HG03457 (cell line): Measurements from ENCODE around the gene CACTIN.
"Not testable (repeated sequence)": the region's sequence is repeated elsewhere in the genome, so short reads cannot be mapped to it uniquely, and the experiment has no call there.

Experiments used
- ATAC-seq: cut with Tn5 transposase; IDR thresholded peaks from one replicate; pipeline ENCODE4 v1.9.1; 2021; ENCODE audit warnings: moderate number of reproducible peaks; ENCODE audit not compliant: unreplicated experiment

The CACTIN gene

DNA sequence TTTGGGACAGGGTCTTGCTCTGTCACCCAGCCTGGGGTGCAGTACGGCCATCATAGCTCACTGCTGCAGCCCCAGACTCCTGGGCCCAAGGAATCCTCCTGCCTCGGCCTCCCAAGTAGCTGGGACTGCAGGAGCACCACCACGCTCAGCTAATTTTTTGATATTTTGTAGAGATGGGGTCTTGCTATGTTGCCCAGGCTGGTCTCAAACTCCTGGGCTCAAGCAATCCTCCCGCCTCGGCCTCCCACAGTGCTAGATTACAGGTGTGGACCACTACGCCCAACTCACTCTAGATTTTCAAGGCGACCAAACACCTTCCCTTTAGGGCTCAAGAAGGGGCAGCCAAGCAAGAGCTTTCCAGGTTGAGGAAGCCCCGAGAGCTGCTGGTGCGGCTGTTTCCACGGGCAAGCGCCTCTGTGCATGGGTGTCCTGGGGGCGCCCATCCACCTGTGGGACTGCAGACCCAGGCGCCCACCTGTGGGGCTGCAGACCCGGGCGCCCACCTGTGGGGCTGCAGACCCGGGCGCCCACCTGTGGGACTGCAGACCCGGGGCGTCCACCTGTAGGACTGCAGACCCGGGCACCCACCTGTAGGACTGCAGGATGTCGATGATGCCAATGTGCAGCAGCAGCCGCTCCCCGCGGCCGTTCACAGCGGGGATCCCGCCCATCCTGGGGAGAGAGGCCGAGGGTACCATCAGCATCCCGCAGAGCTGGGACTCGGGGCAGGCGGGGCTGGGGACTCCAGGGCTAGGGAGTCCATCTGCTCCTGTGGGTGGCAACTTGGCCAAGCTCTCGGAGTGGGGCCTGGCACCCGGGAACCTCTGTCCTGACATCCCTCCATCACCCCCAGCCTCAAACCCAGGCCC lies 21.7 kb upstream of the CACTIN start:
- ATAC-seq = no peak

DNA sequence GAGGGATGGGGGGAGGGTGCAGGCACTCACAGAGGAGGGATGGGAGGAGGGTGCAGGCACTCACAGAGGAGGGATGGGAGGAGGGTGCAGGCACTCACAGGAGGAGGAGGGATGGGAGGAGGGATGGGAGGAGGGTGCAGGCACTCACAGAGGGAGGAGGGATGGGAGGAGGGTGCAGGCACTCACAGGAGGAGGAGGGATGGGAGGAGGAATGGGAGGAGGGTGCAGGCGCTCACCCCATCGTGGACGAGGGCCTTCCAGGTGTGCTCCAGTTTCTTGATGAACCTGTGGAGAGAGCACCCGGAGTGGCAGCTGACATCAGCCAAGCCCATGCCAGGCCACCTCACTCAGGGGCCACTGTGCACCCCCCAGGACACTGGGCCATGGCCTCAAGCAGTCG lies 20.5 kb upstream of the CACTIN start:
- not testable (repeated sequence) for ATAC-seq

DNA sequence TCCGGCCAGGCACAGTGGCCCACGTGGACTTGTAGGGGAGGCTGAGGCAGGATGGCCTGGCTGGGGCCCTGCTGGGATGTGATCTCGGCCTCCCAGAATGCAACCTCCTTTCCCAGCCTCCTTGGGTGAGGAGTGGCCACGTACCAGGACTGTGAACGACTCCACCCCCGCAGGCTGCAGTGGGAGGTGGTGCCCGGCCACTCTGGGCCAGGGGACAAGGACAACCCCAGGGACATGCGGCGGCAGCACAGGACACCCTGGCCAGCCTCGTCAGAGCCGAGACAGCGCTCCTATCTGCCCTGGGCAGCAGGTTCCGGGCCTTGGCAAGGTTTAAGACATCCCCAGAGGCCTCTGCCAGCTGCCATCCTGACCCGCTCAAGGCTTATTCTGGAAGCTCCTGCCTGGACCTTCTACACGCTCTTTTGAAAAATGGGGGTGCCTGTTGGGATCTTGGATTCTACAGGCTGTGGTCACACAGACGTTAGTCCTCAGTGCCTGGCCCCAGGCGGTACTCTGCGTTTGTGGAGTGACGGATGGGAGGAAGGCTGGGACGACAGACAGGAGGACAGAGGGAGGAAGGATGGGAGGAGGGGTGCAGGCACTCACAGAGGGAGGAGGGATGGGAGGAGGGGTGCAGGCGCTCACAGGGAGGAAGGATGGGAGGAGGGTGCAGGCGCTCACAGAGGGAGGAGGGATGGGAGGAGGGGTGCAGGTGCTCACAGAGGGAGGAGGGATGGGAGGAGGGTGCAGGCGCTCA lies 19.9 kb upstream of the CACTIN start:
- no peak for ATAC-seq

DNA sequence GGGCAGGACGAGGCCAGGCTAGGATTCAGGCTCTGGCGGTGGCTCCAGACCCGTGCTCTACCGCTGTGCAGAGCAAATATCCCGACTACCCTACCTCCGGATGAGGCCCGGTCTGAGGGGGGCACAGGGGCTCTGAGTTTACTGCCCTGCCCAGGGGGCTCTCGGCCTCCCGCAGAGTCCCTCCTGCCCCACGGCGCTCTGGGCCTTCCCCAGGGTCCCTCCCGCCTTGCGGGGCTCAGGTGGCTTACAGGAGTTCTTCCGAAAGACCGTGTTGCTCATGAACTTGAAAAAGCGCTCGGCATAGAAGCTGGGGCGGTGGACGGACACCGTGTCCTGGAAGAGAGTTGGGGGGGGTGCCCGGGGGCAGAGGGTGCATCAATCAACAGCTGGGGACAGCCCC lies 19.1 kb upstream of the CACTIN start:
- no peak for ATAC-seq

DNA sequence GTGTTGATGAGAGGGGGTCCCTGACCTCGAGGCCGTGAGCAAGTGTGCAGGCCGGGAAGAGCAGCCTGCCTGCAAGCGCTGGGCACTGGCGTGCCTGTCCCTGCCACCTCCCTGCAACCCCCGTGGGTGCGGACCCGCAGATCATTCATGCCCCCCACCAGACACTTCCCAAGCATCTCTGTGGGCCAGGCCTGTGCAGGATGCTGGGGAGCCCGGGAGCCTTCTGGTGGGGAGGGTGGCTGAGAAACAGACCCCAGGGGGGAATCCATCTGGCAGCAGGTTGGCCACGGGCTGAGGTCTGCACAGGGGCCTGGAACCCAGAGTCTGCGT lies 18.4 kb upstream of the CACTIN start:
- no peak for ATAC-seq

DNA sequence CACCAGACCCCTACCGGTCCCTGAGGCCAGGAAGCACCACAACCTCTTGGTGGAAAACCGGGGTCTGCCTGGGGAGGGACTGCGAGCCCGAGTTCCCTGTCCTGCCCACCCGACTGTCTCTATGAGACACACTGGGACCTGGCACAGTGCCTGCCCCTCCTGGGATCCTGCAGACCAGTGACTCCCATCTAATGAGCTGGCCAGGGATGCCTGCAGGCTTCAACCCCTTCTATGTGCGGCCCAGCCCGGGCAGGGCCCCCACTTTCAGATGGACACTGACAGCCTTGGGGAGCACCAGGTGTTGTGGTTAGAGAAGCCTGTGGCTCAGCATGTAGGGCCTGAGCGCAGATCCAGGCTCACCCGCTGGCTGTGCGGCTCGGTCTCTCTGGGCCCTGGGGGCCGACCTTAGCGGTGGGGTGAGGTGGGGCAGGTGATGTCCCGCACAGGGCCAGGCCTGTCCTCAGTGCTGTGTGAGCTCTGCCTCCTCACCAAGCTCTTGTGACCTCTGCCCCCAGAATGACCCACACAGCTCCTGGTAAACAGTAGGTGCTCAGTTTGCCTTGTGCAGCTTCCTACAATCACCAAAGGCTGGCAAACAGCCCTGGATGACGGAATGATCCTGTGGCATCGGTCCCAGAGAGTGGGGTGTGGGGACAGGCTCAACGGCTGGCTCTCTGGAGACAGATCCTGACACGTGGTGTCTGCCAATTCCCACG lies 17.9 kb upstream of the CACTIN start:
- ATAC-seq = no peak

DNA sequence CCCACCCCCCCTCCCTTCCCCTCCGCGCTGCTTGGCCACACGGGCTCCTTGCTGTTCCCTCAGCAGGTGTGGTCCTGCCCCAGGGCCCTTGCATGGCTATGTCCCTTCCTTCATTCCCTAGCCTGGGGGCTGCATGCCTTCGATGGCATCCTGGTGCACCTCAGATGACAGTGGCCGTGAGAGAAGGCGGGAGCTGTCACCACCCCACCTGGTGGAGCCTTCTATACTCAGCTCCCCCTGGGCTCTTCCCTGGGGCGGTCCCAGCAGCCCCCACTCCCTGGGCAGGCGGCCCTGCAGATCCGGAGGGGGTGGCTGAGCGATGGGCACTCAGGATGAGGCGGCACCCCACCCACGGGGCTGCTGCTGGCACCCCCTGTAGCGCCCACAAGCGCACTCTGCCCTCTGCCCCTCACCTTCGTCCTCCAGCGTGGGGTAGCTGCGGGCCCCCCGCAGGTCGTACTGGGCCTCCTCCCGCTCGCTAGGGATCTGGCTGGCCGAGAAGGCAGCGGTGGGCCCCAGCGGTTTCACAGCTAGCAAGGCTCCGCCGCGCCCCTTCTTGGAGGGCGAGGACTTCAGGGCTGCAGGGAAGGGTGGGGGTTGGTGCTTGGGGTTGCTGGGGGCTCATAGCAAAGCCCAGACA lies 17.2 kb upstream of the CACTIN start:
- no peak for ATAC-seq

DNA sequence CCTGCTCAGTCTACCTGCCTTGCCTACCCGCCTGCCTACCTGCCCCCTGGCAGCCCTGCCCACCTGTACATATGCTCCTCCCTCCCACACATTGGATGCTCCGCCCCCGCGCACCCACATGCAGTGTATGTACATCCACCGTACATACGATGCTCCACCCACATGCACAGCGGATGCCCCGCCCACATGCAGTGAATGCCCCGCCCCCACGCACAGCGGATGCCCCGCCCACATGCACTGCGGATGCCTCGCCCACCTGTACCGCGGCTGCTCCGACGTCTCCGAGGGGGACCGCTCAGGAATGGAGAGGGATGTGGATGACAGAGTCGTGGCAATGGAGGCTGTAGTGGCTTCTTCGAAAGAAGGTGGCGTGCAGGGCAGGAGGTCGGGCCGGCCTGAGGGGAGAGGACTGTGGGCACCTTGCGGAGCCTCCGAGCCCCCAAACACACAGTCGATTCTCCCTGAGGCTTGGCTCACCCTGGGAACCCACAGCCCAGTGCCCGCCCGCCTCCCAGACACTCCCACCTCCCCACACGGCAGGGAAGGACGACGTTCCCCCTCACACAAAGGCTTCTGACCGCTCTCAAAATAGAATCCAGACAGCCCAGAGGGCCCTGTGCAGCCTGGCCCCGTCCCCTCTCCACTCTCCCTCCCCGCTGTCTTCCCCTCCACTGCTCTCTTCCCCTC lies 16.5 kb upstream of the CACTIN start:
- no peak for ATAC-seq

DNA sequence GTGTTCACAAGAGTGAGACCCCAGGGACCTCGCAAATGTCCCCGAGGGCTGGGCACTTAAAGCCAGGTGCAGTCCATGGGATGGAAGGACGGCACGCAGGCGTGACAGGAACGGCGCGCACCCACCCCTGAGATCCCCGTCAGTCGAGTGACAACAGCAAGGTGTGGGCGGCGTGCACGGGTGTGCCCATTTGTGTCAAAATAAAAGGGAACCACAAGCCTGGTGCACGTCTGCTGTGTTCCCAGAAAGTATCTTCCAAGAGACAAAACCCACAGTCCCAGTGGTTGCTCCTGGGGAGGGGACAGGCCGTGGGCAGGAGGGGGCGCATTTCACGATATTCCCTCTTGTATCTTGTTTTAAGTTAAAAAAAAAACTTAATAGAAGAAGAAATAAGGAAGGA lies 15.7 kb upstream of the CACTIN start:
- no peak for ATAC-seq

DNA sequence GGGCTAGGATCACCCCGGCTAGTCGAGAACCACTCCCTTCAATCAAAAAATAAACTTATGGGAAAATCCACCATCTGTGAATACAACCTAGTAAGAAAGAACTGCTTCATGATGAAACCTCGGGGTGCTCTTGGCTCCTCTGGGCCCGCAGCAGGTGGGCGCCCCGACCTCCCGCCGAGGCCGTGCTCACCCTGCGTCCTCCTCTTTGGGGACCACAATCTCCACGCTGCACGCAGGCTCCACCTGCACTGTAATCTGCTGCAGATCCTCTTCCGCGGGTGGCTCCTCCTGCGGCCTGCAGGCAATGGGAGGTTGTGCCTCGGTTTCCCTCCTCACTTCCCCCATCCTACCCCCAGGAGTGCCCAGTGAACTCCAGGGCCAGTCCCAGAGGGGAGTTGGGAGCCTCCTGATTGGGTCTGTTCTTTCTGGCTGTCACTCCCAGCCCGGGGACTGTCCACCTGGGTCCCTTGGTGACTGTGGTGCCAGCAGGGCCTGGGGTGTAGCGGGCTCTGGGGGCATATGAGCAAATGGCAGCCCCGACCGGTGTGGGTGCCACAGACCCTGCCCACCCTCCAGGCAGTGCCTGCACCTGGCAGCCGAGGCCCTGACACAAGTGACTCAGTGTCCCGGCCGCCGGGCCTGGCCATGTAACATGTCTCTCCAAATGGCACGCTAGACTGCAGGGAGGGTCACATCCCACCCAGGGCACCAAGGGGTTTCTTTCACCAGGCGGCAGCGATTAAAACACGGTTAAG lies 15.1 kb upstream of the CACTIN start:
- ATAC-seq = no peak

DNA sequence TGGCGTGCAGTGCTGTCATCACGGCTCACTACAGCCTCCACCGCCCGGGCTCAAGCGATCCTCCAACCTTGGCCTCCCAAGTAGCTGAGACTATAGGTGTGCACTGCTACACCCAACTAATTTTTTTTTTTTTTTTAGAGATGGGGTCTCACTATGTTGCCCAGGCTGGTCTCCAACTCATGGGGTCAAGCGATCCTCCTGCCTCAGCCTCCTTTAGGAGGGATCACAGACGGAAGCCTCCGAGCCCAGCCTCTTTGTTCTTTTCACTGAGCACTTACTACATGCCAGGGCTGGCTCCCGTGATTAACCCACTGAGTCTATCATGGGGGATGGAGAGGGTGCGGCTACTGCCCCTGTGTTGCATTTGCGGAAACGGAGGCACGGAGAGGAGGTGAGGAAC lies 12.9 kb upstream of the CACTIN start:
- no peak for ATAC-seq

DNA sequence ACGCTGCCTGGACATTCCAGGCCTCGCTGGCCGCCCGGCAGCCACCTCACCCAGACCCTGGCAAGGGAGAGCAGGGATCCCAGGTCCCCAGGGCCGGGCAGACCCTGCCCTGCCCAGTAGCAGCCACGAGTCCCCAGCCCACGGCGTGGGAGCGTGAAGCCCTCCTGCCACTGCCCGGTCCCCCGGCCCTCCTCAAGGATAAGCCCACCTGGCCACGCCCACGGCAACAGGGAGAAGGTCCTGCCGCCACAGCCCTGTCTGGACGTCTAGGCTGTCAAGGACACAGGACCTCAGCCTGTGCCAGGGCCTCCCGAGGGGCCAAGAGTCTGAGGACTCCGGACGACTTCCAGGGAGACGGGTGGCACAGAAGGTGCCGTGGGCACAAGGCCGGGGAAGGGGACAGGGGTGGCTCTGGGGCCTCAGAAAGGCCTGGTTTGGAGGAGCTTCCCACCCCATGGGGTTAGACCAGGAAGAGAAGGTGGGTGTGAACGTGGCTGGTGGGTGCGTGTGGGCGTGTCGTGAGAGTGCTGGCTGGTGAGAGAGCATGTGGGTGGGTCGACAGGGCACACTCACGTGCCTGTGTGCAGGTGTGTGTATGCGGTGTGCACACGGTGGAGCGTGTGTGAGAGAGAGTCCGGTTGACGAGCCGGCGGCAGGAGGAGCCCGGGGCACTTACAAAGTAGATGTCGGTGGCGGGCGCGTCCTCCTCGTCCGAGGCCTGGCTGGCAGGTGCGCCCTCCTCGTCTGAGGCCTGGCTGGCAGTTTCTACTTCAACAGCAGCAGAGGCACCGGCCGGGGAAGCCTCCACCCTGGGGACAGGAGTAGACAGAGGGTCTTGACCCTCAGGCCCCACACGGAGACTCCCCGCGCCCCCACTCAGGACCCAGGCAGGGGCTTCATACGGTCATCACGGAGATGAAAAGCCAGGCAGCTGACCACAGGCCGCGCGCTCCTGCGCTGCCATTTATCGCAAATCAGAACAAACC lies 11.9 kb upstream of the CACTIN start:
- ATAC-seq = no peak

DNA sequence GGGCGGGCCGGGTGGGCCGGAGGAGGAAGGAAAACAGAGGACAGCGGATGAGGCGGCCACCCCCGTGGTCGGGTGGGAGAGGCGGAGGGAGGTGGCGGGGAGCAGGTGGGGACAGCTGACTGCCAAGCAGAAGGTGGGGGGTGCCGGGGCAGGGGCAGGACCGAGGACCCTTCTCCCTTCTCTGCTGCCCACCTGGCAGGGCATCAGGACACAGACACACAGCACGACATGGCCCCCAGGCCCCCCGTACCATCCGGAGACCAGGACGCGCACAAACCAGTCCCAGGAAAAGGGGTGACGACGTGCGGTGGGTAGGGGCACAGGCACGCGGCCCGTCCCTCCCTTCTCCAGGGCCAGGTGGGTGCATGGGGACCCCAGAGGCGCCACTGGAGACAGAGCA lies 11.0 kb upstream of the CACTIN start:
- ATAC-seq = no peak

DNA sequence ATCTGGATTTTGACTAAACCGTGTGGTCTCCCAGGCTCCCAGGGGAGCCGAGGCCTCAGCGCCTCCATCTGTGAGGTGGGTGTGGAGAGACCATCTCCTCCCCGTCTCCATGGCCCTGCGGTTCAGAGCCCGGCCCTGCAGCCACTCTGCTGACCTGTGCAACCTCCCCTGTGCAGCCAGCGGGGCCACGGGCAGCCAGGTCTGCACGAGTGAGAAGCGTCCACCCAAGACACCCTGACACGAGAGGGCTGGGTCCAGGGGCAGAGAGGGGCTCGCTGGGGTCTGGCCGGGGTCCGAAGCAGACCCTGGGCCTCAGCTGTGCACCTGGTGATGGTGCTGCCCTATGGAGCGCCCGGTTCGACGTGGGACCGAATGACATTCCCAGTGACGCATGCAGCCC lies 10.4 kb upstream of the CACTIN start:
- no peak for ATAC-seq

DNA sequence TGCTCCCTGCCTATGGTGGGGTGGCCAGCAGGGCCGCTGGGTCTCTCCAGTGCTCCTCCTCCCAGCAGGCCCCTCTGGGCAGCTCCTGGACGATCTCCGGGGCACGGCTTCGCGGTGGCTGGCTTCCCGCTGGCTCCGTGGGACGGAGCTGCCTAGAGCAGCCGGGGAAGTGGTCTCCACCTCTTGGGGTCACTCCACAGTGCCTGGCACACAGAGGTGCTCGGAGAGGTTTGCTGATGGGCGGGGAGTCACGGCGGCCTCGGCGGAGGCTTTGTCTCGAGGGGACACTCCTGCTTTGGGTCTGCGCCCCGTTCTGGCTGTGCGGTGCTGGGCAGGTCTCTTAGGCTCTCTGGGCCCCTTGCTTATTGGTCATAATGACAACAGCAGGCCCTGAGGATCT lies 9.9 kb upstream of the CACTIN start:
- no peak for ATAC-seq

DNA sequence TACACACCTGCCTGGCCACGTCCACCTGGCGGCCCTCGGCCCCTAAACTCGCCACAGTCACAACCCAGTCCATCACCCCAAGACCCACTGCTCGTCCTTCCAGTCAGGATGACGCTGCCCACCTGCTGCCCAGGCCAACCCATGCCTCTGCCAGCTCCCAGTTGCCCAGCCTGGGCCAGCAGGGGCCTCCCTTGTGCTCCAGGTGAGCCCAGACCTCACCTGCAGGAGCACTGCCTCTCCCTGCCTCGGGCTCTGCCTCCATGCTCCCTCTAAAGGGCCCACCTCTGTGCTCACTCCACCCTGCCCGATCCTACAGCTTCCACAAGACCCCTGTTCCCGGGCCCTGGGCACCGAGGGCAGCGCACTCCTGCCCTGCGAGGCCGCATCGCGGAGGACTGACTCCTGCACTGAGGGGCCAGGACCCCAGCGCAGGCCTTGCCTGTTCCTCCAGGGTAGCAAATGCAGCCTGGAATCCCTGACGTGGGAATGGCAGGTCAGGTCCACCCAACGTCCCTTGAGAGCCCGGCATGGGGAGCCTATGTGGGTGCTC lies 8.0 kb upstream of the CACTIN start:
- ATAC-seq = no peak

DNA sequence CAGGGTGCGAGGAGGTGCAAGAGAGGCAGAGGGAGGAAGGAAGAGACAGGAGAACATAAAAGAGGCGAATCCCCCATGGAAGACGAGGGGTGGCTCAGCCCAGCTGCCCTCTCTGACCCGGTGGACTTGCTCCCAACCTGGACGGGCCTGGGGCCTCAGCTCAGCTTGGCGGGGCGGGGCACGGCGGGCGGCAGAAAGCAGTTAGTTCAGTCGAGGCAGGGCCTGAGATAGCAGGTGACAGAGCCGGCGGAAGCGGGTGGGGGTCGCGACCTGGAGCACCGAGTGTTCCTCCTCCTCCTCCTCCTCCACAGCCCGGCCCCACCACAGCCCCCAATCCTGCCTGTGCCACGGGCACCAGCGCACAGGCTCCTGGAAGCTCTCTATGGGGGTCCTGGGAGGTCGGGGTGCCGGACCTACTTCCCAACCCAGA lies 7.0 kb upstream of the CACTIN start:
- ATAC-seq = no peak

DNA sequence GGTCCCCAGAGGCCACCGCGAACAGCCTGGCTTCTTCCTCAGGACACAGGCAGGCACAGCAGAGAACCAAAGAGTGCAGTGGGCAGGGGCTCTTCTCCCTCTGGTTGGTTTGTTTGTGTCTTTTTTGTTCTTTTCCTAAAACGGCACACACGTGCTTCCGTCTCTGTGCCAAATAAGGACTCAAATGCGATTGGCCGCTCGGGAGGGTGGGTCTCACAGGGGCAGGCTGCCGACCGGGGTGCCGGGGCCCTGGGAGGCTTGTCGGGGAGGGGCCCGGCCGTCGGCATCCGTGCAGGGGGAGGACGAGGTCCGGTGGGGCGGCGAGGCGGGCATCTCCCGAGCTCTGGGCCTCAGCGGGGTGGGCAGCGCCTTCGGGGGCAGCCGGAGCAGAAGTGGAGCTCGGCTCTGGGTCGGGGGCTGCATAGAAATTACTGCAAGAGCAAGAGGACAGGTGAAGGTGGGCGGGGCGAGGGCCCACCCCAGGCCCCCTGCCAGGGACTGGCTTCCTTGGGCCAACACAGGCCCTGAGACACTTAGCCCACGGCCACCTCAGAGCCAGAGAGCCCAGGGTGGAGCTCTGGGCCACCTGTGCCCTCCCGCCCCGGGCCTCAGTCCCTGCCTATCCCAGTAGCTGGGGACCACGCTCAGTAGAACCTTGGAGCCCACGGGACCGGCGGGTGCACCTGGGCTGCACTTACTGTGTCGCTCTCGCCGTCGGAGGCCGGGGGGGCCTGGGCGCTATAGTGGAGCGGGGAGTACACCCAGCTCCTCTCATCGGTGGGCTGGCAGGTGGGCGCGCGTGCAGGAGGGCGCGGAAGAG lies 6.4 kb upstream of the CACTIN start:
- ATAC-seq = no peak
